ENCODE data around the gene HLA-DPB1. TPM values are rescaled to one million over a fixed set of nuclear protein-coding genes. Genes with fewer than 3 reads are reported as not detected.

The HLA-DPB1 gene
- total RNA-seq, 4 donors from 2014 or later, result 9.5 to 104 (median 19.7) TPM

- no peaks in the 10 kb centered on the region for H3K36me3 ChIP-seq
- H3K27ac ChIP-seq, result no peak overlapping the region
- no peak overlapping the region for H3K4me3 ChIP-seq
- no peaks in the 10 kb centered on the region for H3K9me3 ChIP-seq
- no peak for TF ChIP-seq POLR2A (IDR thresholded peaks at IDR 0.05)
- no peak for TF ChIP-seq CTCF (IDR thresholded peaks at IDR 0.05)
- H3K27me3 ChIP-seq, result no peaks in the 10 kb centered on the region
- no peaks in the 10 kb centered on the region for H3K4me1 ChIP-seq
- DNase-seq, result no peak
These were observed 30.4 kb downstream of the HLA-DPB1 start for GRCh38 chr6:33105916-33106871.

GRCh38 chr6:33107641-33108040, 31.9 kb downstream of the HLA-DPB1 start:
- TF ChIP-seq CTCF (IDR thresholded peaks at IDR 0.05) (no peak), POLR2A (IDR thresholded peaks at IDR 0.05) (no peak)
- Histone ChIP-seq H3K4me1 (no peaks in the 10 kb centered on the region), H3K27me3 (no peaks in the 10 kb centered on the region), H3K27ac (no peak overlapping the region), H3K4me3 (no peak overlapping the region), H3K9me3 (no peaks in the 10 kb centered on the region), H3K36me3 (no peaks in the 10 kb centered on the region)
- DNase-seq, result no peak

- Histone ChIP-seq H3K9me3 (no peaks in the 10 kb centered on the region), H3K4me3 (no peak overlapping the region), H3K36me3 (no peaks in the 10 kb centered on the region), H3K27me3 (no peaks in the 10 kb centered on the region), H3K27ac (no peak overlapping the region), H3K4me1 (no peaks in the 10 kb centered on the region)
- no peak for DNase-seq
- TF ChIP-seq POLR2A (IDR thresholded peaks at IDR 0.05) (no peak), CTCF (IDR thresholded peaks at IDR 0.05) (no peak)
These were observed 32.5 kb downstream of the HLA-DPB1 start for GRCh38 chr6:33108307-33108706.

- peaks cover 0 to 9% (median 0%) of the 10 kb centered on the region in 4 donors for H3K4me1 ChIP-seq
- peak in 2 of 3 donors; percentile 43 to 50 for DNase-seq
- H3K27me3 ChIP-seq, result peaks cover 0 to 9% of the 10 kb centered on the region in 2 donors
- H3K9me3 ChIP-seq, result no peaks in the 10 kb centered on the region
- TF ChIP-seq POLR2A (IDR thresholded peaks at IDR 0.05) (no peak), CTCF (IDR thresholded peaks at IDR 0.05) (no peak)
- no peaks in the 10 kb centered on the region for H3K36me3 ChIP-seq
- H3K27ac ChIP-seq, result peak overlapping the region in 1 of 4 donors; percentile 70
- H3K4me3 ChIP-seq, result no peak overlapping the region
These were observed 36.4 kb downstream of the HLA-DPB1 start for GRCh38 chr6:33112148-33112547.

- peak in 2 of 3 donors; percentile 53 to 55 for DNase-seq
- no peaks in the 10 kb centered on the region for H3K9me3 ChIP-seq
- TF ChIP-seq POLR2A (IDR thresholded peaks at IDR 0.05) (no peak), CTCF (IDR thresholded peaks at IDR 0.05) (no peak)
- H3K4me1 ChIP-seq, result peaks cover 0 to 9% (median 0%) of the 10 kb centered on the region in 4 donors
- peaks cover 0 to 16% of the 10 kb centered on the region in 2 donors for H3K27me3 ChIP-seq
- H3K36me3 ChIP-seq, result no peaks in the 10 kb centered on the region
- H3K27ac ChIP-seq, result peak overlapping the region in 1 of 4 donors; percentile 70
- H3K4me3 ChIP-seq, result no peak overlapping the region
These were observed 38.0 kb downstream of the HLA-DPB1 start for GRCh38 chr6:33113755-33114154.
